K562 (cell line): ENCODE data around the gene GLIS2. TPM values are rescaled to one million over a fixed set of nuclear protein-coding genes. Genes with fewer than 3 reads are reported as not detected.

Source experiments
- ATAC-seq: fragments of 200-7000 bp; cut with Tn5 transposase; 3 replicates; pipeline ENCODE4 v1.9.1; 2020; ENCODE audit warnings: moderate library complexity
- BruUV-seq: library from RNA; stranded (reverse); fragments of 400-500 nt; replicated peaks from 2 replicates; lab custom pipeline; 2021; lab: Mats Ljungman, UMichigan
- CTCF ChIA-PET: fragments of 300-600 bp; formaldehyde crosslinking; extraction: SDS; loops from one replicate; lab custom pipeline; 2021; ENCODE audit warnings: low intra/inter-chr PET ratio; lab: Yijun Ruan, JAX
- POLR2A ChIA-PET: fragments of 300-600, 350-650 bp; sonication (Branson Sonifier 250); formaldehyde crosslinking; extraction: SDS; loops from one replicate; lab custom pipeline; 2021; ENCODE audit warnings: antibody characterized with exemption, inconsistent platforms; lab: Yijun Ruan, JAX
- DNase-seq, 4 experiments: peaks; one replicate each; pipeline versions ENCODE4 v3.0.0 to v3.0.0-alpha.2; 2011 to 2018; ENCODE audit warnings: low spot score in 3 of 4, mixed read lengths in 3 of 4; ENCODE audit errors: extremely low read depth in 1 of 4
- FAIRE-seq: peaks from 2 replicates; lab custom pipeline; 2011; peaks lifted over from hg19 to GRCh38; lab: Jason Lieb, UNC
- H2AFZ ChIP-seq: 2 replicates; pipeline ENCODE4 v1.6.0; 2011; ENCODE audit warnings: low read depth, low read length, control low read depth, inconsistent platforms
- H3K27ac ChIP-seq: fragments of 200-600 bp; 3 replicates; pipeline ENCODE4 v1.8.0; 2011; ENCODE audit warnings: low read depth, mild to moderate bottlenecking, control low read depth, inconsistent platforms, low read length, moderate library complexity, mixed read lengths; ENCODE audit errors: extremely low read depth
- H3K27me3 ChIP-seq, 2 experiments: fragments of 300-600 bp in 1 of 2; 2 replicates in 1 of 2; 3 replicates in 1 of 2; pipeline versions ENCODE4 v1.6.0 to v1.8.0; 2011; ENCODE audit warnings: inconsistent platforms in 2 of 2, low read length in 2 of 2, mild to moderate bottlenecking in 1 of 2, mixed read lengths in 1 of 2, moderate library complexity in 1 of 2; ENCODE audit not compliant: control insufficient read depth in 2 of 2, insufficient read depth in 2 of 2
- H3K36me3 ChIP-seq: fragments of 300-600 bp; 3 replicates; pipeline ENCODE4 v1.8.0; 2011; ENCODE audit warnings: mild to moderate bottlenecking, low read length, inconsistent platforms; ENCODE audit not compliant: control insufficient read depth, insufficient read depth
- H3K4me1 ChIP-seq, 2 experiments: fragments of 200-600 bp in 1 of 2; replicated peaks in 1 of 2; 2 replicates in 1 of 2; 3 replicates in 1 of 2; pipeline versions ENCODE4 v1.5.1 to v1.8.0; 2011; ENCODE audit warnings: inconsistent platforms in 2 of 2, low read length in 2 of 2, mild to moderate bottlenecking in 1 of 2, mixed read lengths in 1 of 2, moderate library complexity in 1 of 2; ENCODE audit not compliant: control insufficient read depth in 2 of 2, insufficient read depth in 2 of 2
- H3K4me2 ChIP-seq: 2 replicates; pipeline ENCODE4 v1.6.1; 2011; ENCODE audit warnings: low read length, control low read depth, inconsistent platforms, mixed read lengths; ENCODE audit not compliant: insufficient read depth
- H3K4me3 ChIP-seq: fragments of 200-600 bp; sonication (generic), shearing (Covaris generic); 2 replicates; pipeline ENCODE4 v1.5.1; 2016; ENCODE audit warnings: control low read depth, inconsistent platforms
- H3K79me2 ChIP-seq: fragments of 200-600 bp; 3 replicates; pipeline ENCODE4 v1.8.0; 2011; ENCODE audit warnings: low read length, inconsistent platforms; ENCODE audit not compliant: control insufficient read depth, insufficient read depth
- H3K9ac ChIP-seq, 2 experiments: 2 replicates each; pipeline versions ENCODE4 v1.6.0 to v1.6.1; 2011; ENCODE audit warnings: low read depth in 2 of 2, low read length in 2 of 2, control low read depth in 1 of 2, inconsistent platforms in 1 of 2, mild to moderate bottlenecking in 1 of 2, mixed read lengths in 1 of 2; ENCODE audit not compliant: insufficient read depth in 1 of 2
- H3K9me1 ChIP-seq: one replicate; pipeline ENCODE4 v1.6.0; 2011; ENCODE audit warnings: inconsistent platforms, mild to moderate bottlenecking, low read length, moderate library complexity; ENCODE audit not compliant: control insufficient read depth, insufficient read depth
- H3K9me3 ChIP-seq: replicated peaks from 2 replicates; pipeline ENCODE4 v1.5.1; 2011; ENCODE audit warnings: low read depth, low read length, inconsistent platforms; ENCODE audit not compliant: control insufficient read depth, insufficient read depth
- H4K20me1 ChIP-seq: replicated peaks from 2 replicates; pipeline ENCODE4 v1.6.1; 2011; ENCODE audit warnings: low read length, inconsistent platforms, mixed read lengths; ENCODE audit not compliant: control insufficient read depth, insufficient read depth
- BACH1 ChIP-seq: fragments of 200-800 bp; sonication (Bioruptor generic); IDR thresholded peaks from 2 replicates; pipeline ENCODE4 v1.6.1; 2016; ENCODE audit warnings: missing genetic modification characterization, missing compliant biosample characterization
- JUND ChIP-seq, 2 experiments: IDR thresholded peaks; 2 replicates in 1 of 2; 3 replicates in 1 of 2; pipeline ENCODE4 v1.6.1; 2011; ENCODE audit warnings: borderline replicate concordance in 2 of 2, low read depth in 2 of 2, low read length in 2 of 2, improper control_type of control experiment in 1 of 2, missing biosample characterization in 1 of 2, missing genetic modification characterization in 1 of 2, missing genetic modification reagents in 1 of 2
- KLF16 ChIP-seq: IDR thresholded peaks from 2 replicates; pipeline ENCODE4 v1.6.1; 2016; ENCODE audit warnings: antibody characterized with exemption
- WGBS: fragments of 100-300 bp; shearing (Covaris generic); methylation state at CpG from one replicate; pipeline ENCODE4 v1.1.6; 2016; ENCODE audit warnings: low coverage, mixed read lengths; ENCODE audit not compliant: insufficient coverage; ENCODE audit errors: missing lambda C conversion rate; 5-methylcytosine and 5-hydroxymethylcytosine counted together
- in situ Hi-C: fragments of 300-500 bp; cut with MboI; formaldehyde crosslinking; loops from 4 replicates; pipeline ENCODE4 v1.15.0; 2018; ENCODE audit warnings: inconsistent platforms, mixed read lengths
- intact Hi-C: fragments of 100-400 bp; cut with micrococcal nuclease; formaldehyde crosslinking; loops from 2 replicates; pipeline ENCODE4 v1.14.2; 2022
- polyA plus RNA-seq, 8 experiments: library from polyadenylated mRNA; depleted of rRNA in 4 of 8; stranded (reverse) in 5 of 8; unstranded in 3 of 8; fragments of >200 nt; fragmentation: Nextera tagmentation in 2 of 8; fragmentation: Illumina TruSeq in 1 of 8; extraction: Ambion mirVana in 2 of 8; extraction: Trizol in 1 of 8; gene quantifications; 2 replicates each; pipeline versions ENCODE4 v1.2.1 to v1.2.3, GENCODE V29; 2011 to 2014; ENCODE audit warnings: inconsistent platforms in 1 of 8, missing spikeins in 1 of 8
- total RNA-seq, 7 experiments: library from RNA; depleted of rRNA in 6 of 7; stranded (reverse); fragments of >200 nt in 6 of 7; fragmentation: Illumina TruSeq in 2 of 7; extraction: Trizol in 2 of 7; gene quantifications; 2 replicates each; pipeline versions ENCODE4 v1.2.1 to v1.2.3, GENCODE V29; 2011 to 2021; ENCODE audit warnings: low replicate concordance in 1 of 7
- TF ChIP-seq, protein P1 (sequence below), 2 experiments: IDR thresholded peaks; 2 replicates each; pipeline ENCODE4 v1.6.1; 2011; ENCODE audit warnings: borderline replicate concordance in 1 of 2, control low read depth in 1 of 2, low read depth in 1 of 2, low read length in 1 of 2, mild to moderate bottlenecking in 1 of 2, mixed read lengths in 1 of 2, moderate library complexity in 1 of 2; ENCODE audit not compliant: insufficient read depth in 1 of 2, insufficient read length in 1 of 2, poor library complexity in 1 of 2, severe bottlenecking in 1 of 2; ENCODE audit errors: extremely low read depth in 1 of 2
- TF ChIP-seq, protein P2 (sequence below): IDR thresholded peaks from 3 replicates; pipeline ENCODE4 v1.6.1; 2011; ENCODE audit warnings: borderline replicate concordance, mild to moderate bottlenecking, moderate library complexity; ENCODE audit not compliant: insufficient read length; ENCODE audit errors: extremely low read depth
- TF ChIP-seq, protein P3 (sequence below): fragments of 250-450 bp; sonication (Bioruptor Pico); IDR thresholded peaks from 2 replicates; pipeline ENCODE4 v1.8.0; 2022; ENCODE audit warnings: moderate library complexity, mild to moderate bottlenecking, inconsistent platforms
- TF ChIP-seq, protein P4 (sequence below): fragments of 250-450 bp; sonication (Bioruptor Pico); IDR thresholded peaks from 2 replicates; pipeline ENCODE4 v1.9.0; 2021; ENCODE audit warnings: mild to moderate bottlenecking, inconsistent platforms

GLIS2 gene
- total and polyA plus RNA-seq, 9 of the 15 experiments (the other 6 are each of a cell fraction or from before 2014, with no cell fraction given) = 0.10 to 9.0 (median 0.57) TPM

DNA sequence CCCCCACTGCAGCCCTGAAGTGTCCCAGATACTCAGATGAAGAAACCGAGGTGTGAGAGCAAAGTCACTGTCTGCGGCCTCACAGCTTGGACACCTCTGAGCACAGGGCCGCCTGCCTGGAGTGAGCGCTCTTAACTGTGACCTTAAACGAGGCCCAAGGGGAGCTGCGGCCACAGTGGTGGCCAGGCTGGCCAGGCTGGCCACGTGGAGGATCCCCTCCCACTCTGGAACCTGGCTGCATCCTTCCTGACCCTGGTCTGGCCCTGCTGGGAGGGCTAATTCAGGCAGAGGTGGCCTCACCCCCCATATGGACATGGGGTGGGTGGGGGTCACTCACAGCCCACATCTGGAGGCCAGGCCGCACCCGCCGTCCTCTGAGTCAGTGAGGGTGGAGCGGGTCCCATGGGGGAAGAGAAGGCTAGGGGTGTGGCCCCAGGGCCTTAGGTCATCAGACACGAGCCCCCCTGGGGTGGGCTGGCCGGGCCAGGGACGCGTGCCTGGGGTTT is 62.3 kb downstream of the GLIS2 start (continued):
- TF ChIP-seq, protein P1, sequence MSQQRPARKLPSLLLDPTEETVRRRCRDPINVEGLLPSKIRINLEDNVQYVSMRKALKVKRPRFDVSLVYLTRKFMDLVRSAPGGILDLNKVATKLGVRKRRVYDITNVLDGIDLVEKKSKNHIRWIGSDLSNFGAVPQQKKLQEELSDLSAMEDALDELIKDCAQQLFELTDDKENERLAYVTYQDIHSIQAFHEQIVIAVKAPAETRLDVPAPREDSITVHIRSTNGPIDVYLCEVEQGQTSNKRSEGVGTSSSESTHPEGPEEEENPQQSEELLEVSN (IDR thresholded peaks at IDR 0.05; ENCODE audit: borderline replicate concordance in 1 of 2, extremely low read depth in 1 of 2, insufficient read depth in 1 of 2, insufficient read length in 1 of 2, low read depth in 1 of 2, low read length in 1 of 2, poor library complexity in 1 of 2, severe bottlenecking in 1 of 2) = peak in 1 of 2 experiments; percentile 46

DNA sequence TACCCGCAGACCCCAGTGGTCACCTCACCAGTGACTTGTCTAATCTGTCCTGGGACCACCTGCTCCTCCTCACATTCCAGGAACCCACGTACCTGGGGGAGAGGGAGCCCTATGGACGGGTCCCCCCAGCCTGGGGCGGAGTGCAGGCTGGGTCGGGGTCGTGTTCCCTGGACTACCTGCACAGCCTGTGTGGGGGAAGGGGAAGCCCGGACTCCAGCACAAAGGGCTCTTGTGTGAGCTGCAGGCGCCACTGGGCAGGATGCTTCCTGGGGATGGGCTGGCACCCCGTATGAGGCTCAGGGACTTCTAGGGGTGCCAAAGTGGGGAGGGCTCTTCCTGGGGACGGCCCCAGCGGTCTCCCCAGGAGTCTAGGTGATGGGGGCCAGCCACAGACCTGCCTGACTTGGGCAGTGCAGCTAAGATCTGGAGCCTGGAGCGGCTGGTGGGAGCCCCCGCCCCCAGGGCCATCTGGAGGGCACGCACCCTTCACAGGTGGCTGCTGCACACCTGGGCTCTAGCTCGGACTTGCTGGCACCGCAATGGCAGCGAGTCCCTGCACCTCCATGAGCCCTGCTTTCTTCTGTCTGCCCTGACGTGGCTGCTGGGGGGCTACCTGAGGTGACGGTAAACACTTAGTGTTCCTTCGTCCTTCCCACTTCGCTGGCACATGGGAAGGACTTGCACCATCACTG is 63.3 kb downstream of the GLIS2 start:
- 0 out of 3 replicates have a peak, but pooled peaks cover 2% of the 10 kb centered on the region for H3K79me2 ChIP-seq
- no peaks in the 10 kb centered on the region for H3K9me3 ChIP-seq
- peak in 1 of 4 experiments; percentile 17 for DNase-seq
- ChIA-PET CTCF (no interaction called here), POLR2A (interaction anchor here (0.6 to 1.5 kb wide), 4 partner anchors 8 to 25 kb away, joined by 3 to 7 read pairs (median 4); partner anchors contain the start of gene VASN)
- intact Hi-C loops = no loop called here
- H3K9me1 ChIP-seq = peaks cover 5% of the 10 kb centered on the region
- peak overlapping the region in 1 of 2 experiments; percentile 76; a peak in 2 of 4 replicates for H3K9ac ChIP-seq
- peaks cover 12 to 73% of the 10 kb centered on the region in 2 experiments for H3K4me1 ChIP-seq
- H3K27me3 ChIP-seq = no peaks in the 10 kb centered on the region
- no peak overlapping the region for H2AFZ ChIP-seq
- 86% methylated on average over 13 of the region's 21 CpGs for WGBS
- H3K4me2 ChIP-seq = no peak overlapping the region
- ATAC-seq = no peak
- H3K36me3 ChIP-seq = peaks cover 27% of the 10 kb centered on the region; the same call in 1 of the 3 replicates
- in situ Hi-C loops = no loop called here
- no peak for FAIRE-seq
- BruUV-seq = no TSS peak
- H3K4me3 ChIP-seq = no peak overlapping the region
- peaks cover 4% of the 10 kb centered on the region; the same call in 1 of the 2 replicates for H4K20me1 ChIP-seq
- H3K27ac ChIP-seq = no peak overlapping the region; the same call in 2 of the 3 replicates
- TF ChIP-seq, protein P2, sequence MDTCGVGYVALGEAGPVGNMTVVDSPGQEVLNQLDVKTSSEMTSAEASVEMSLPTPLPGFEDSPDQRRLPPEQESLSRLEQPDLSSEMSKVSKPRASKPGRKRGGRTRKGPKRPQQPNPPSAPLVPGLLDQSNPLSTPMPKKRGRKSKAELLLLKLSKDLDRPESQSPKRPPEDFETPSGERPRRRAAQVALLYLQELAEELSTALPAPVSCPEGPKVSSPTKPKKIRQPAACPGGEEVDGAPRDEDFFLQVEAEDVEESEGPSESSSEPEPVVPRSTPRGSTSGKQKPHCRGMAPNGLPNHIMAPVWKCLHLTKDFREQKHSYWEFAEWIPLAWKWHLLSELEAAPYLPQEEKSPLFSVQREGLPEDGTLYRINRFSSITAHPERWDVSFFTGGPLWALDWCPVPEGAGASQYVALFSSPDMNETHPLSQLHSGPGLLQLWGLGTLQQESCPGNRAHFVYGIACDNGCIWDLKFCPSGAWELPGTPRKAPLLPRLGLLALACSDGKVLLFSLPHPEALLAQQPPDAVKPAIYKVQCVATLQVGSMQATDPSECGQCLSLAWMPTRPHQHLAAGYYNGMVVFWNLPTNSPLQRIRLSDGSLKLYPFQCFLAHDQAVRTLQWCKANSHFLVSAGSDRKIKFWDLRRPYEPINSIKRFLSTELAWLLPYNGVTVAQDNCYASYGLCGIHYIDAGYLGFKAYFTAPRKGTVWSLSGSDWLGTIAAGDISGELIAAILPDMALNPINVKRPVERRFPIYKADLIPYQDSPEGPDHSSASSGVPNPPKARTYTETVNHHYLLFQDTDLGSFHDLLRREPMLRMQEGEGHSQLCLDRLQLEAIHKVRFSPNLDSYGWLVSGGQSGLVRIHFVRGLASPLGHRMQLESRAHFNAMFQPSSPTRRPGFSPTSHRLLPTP = no peak
- TF ChIP-seq KLF16 (no peak), JUND (IDR thresholded peaks at IDR 0.05; ENCODE audit: borderline replicate concordance, low read depth, low read length) (no peak), JUND (tag; IDR thresholded peaks at IDR 0.05; ENCODE audit: borderline replicate concordance, low read depth, low read length) (no peak), BACH1 (no peak)
- TF ChIP-seq, protein P3, sequence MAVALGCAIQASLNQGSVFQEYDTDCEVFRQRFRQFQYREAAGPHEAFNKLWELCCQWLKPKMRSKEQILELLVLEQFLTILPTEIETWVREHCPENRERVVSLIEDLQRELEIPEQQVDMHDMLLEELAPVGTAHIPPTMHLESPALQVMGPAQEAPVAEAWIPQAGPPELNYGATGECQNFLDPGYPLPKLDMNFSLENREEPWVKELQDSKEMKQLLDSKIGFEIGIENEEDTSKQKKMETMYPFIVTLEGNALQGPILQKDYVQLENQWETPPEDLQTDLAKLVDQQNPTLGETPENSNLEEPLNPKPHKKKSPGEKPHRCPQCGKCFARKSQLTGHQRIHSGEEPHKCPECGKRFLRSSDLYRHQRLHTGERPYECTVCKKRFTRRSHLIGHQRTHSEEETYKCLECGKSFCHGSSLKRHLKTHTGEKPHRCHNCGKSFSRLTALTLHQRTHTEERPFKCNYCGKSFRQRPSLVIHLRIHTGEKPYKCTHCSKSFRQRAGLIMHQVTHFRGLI (CRISPR knock-in tag) = no peak
- TF ChIP-seq, protein P4, sequence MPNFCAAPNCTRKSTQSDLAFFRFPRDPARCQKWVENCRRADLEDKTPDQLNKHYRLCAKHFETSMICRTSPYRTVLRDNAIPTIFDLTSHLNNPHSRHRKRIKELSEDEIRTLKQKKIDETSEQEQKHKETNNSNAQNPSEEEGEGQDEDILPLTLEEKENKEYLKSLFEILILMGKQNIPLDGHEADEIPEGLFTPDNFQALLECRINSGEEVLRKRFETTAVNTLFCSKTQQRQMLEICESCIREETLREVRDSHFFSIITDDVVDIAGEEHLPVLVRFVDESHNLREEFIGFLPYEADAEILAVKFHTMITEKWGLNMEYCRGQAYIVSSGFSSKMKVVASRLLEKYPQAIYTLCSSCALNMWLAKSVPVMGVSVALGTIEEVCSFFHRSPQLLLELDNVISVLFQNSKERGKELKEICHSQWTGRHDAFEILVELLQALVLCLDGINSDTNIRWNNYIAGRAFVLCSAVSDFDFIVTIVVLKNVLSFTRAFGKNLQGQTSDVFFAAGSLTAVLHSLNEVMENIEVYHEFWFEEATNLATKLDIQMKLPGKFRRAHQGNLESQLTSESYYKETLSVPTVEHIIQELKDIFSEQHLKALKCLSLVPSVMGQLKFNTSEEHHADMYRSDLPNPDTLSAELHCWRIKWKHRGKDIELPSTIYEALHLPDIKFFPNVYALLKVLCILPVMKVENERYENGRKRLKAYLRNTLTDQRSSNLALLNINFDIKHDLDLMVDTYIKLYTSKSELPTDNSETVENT (CRISPR knock-in tag) = no peak
